HG02588 (cell line): ENCODE data around the gene GGCT.
"Not testable (repeated sequence)": the region's sequence is repeated elsewhere in the genome, so short reads cannot be mapped to it uniquely, and the experiment has no call there.

Source experiments
- ATAC-seq: cut with Tn5 transposase; IDR thresholded peaks from one replicate; pipeline ENCODE4 v1.9.1; 2021; ENCODE audit warnings: mild to moderate bottlenecking, moderate library complexity; ENCODE audit not compliant: unreplicated experiment

GGCT gene

DNA sequence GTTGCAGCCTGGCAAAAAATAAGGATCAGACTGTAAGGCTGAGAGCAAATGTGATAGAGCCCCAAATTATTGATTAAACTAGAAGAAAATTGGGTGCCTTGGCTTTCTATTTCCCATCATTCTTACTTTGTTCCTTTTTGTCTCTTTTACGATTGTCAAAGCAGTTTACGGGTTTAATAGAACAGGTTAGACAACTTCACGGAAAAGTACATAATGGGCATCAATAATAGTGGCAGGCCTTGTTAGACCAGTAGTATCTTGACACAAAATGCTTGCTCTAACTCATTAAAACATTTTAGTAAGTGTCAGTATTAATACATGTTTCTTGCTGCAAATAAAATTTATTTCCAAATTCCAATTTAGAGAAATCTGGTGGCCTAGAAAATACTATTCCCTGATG, 14.5 kb upstream of the GGCT start:
- no peak for ATAC-seq

DNA sequence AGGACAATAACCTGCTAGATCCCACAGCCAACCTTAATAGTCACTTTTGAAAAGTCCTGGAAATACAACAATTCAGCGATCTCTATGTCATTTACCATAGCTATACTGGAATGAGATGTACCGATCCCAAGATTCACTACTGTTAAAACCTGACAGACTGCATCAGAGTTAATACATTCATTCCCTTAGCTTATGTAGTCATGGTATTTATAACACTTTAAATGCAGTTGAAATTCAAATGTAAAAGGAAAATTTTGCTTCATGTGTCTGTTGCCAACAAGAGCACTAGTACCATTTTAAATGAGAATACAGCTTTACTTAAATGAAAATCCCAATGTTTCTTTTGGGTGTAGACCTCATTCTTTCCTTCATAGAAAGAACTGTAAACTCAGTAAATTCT, 11.1 kb upstream of the GGCT start:
- no peak for ATAC-seq

DNA sequence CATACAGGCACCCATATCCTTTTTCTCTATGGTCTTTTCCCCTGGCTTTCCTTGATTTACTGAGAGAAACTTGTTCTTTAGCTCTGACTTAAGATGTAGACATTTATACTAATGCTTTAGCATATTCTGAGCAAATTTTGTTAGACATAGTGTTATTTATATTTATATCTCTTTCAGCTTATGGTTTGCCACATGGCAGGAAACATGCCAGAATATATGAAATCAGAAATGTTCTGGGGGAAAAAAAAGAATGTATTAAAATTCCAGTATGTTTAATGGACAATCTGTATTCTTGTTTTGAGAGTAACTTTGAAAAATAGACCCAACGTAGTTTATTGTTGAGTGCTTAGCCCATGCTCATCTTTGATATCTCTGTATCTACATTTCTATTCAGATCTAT, 10.1 kb upstream of the GGCT start:
- no peak for ATAC-seq

DNA sequence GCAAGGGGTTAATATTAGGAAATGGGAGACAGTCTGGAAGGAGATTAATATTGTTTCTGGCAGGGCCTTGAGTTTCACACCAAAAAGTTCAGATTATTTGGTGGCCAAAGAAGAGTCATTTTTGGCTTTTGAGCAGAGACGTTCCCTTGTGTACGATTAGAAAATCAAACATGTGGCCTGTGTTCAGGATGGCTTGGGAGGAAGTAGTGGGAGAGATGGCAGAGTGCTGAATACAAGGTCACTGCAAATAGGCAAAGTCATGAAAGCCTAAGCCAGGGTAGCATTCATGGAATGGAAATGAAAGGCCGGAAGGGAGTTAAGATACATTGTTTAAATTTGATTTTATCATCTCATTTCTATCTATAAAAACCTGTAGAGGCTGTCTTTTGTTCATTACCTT, 9.5 kb upstream of the GGCT start:
- no peak for ATAC-seq

DNA sequence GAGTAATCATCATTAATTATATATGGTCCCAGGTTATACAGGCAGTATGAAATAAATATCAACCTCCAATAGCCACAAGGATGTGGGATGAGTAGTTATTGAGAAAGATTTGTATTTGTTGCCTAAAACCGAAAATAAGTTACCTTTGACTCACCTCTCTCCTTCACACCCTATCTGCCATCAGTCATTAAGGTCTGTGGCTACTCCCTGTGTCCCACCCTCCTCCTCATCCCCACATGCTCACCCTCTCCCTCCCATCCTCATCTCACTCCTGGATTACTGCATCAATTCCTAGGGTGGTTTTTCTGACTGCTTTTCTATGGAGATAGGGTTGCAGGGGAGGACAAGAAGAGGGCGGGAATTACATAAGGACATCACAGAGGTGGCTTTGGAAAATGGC, 9.1 kb upstream of the GGCT start:
- ATAC-seq = no peak

DNA sequence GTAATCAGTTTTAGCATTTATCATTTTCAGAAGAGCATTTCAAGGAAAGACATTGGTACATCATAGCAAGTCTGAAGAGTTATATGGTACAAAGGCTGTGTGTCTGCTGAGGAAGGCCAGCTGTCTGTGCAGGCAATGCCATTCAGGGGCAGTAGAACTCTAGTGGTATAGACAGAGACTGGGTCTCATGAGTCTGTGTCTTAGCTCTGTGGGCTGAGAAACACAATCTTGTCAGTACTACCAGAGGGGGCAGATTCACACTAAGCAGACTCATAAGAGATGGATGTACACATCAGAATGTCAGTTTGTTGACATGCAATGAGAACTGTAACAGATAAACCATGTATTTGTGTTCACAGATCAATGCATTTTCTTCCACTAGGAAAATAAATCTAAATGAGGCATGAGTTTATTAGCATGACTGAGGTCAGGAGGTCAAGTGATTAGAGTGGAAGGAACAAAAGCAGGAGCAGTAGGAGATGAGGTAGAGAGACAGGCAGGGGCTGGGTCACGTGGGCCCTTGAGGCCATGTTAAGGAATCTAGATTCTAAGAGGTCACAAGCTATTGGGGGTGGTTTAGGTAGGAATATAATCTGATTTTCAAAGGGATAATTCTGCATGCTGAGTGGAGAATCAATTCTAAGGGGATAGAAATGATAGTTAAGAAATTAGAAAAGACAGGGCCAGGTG, 7.5 kb upstream of the GGCT start:
- no peak for ATAC-seq

DNA sequence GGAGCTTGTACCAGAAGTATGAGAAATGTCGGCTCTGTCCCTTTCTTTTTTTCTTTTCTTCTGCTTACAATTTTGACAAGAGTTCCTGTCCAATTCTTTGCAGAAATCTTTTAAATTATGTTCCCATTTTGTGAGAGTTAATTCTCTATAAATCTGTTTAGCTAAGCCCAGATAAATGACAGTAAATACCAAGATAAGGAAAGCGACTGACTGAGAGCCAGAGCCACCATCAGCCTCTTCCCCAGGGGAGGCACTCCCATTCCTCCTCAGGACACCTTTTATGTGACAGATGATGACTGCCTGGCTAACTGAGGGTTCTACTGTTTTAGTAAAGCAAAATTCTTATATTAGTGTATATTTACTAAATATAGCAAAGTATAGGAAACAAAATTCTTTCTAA, 6.9 kb upstream of the GGCT start:
- no peak for ATAC-seq

DNA sequence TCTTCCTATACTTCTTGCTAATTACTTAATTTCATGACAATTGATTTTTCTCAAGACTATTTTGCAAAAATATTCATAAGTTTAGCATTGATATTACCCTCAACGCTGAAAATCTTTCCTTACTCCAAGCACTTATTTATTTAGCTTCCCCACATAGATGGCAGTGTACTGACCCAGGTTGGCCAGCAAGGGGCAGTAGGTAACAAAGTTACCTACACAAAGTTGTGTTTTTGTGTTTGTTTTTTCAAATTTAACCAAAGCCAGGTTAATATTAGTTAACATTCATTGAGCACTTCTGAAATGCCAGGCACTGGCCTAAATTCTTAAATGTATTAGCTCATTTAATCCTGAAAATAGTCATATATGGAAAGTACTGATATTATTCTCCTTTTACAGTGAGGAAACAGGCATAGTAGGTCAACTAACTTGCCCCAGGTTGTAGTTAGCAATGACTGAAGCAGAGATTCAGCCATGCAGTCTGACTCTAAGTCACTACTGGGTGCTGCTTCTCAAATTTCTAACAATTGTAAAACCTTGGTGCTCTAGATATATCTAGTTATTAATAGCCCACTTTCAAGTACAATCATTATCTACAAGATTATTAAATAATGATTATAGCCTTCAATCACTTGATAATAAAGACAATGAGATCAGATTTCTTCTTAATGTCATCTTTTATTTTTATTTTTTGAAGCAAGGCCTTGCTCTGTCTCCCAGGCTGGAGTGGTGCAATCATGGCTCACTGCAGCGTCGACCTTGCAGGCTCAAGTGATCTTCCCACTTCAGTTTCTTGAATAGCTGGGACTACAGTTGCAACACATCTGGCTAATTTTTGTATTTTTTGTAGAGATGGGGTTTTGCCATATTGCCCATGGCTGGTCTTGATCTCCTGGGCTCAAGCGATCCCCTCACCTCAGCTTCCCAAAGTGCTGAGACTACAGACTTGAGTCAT, 5.8 kb upstream of the GGCT start:
- ATAC-seq = no peak

DNA sequence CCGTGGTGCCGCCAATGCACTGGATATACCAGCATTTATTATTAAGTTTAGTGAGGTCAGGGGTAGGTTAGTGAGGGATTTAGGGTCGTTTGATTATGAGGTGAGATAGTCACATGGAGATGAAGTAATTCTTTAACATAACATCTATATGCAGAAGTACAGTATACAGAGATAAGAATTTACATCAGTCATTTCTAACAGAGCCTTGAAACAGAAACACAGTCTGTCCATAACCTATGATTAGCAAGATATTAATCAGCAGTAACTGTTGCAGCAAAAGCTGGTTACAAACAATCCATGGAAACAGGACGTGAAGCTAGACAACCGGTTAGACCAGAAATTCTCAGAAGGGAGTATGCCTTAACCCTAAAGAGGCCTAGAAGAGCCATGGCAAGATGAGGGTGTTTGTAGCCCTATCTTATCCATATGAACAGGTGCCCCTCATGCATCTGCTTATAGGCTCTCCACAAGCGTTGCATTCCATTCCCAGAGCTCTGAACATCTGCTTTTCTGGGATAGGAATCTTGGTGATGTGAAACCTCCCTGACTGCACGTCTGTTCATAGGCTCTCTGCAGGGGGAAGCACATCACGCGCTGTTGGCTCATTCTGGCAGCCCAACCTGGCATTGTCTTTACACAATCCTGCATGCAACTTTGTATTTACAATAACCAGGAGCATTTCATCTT, 4.7 kb upstream of the GGCT start:
- ATAC-seq = not testable (repeated sequence)

DNA sequence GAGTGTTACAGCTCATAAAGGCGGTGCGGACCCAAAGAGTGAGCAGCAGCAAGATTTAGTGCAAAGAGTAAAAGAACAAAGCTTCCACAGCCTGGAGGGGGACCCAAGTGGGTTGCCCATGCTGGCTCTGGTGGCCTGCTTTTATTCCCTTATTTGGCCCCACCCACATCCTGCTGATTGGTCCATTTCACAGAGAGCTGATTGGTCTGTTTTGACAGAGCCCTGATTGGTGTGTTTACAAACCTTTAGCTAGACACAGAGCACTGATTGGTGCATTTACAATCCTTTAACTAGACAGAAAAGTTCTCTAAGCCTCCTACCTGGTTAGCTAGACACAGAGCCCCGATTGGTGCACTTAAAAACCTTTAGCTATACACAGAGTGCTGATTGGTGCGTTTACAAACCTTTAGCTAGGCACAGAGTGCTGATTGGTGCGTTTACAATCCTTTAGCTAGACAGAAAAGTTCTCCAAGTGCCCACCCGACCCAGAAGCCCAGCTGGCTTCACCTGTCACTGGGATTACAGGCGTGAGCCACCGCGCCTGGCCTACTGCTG, 2.8 kb upstream of the GGCT start:
- ATAC-seq = not testable (repeated sequence)

DNA sequence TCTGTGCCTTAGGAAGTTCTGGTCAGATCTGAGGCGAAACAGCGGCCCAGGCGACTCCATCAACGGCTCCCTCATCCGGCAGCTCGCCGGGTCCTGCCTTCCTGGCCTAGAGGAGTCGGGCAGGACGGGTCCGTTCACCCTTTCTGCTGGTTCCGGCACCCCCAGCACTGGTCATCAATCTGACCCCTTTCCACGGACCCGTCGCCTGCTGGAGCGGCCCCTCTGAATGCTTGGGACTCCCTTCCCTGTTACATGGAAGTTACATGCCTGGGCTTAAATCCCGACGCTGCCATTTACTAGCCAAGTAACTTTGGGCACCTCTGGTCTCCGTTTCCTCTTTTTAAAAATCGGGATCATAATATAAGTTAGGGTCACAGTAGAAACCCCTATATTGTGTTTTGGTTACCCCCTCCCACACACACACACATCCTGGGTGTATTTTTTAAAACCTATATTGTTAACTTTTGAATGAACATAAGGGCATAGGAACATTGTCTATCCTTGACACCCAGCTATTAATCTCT, 607 bp upstream of the GGCT start:
- ATAC-seq = peak; percentile 8

DNA sequence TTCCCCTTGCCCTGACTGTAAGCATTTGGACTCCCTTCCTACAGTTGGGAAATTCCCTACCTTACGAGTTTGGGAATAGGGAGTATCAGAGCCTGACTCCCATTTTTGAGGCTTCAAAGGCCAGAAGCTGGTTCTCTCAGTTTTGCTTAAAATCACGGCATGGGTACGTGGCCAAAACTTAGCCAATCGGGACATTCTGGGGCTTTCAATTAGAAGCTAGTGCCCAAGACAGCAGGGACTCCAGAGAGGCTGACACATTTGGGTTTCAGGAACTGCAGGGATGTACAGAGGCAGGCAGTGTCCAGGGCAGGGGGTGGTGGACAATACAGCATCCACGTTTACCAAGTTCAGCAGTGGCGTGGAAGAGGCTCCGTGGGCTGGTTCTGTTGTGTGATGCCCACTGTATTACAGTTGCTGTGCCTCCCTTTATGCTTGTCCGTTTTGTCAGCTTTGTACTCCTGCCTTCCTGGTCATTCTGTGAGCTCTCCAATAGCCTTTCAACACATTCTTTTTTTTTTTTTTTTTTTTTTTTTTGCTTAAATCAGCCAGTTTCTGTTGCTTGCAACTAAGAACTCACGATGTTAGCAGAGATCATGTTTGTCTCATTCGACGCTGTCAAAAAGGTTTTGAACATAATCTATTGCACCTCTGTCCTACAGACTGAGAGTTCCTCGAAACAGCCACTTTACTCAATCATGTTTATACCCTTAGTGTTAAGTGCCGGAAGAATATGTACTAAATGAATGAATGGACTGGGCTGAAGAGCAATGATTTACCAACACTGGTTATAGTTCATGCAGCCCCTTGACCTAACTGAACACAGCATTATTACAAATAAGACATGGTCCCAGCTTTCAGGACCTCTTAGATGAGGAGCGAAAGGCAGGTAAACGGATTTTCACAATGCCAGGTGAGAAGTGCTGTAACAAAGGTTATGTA, 1.1 kb downstream of the GGCT start:
- no peak for ATAC-seq

DNA sequence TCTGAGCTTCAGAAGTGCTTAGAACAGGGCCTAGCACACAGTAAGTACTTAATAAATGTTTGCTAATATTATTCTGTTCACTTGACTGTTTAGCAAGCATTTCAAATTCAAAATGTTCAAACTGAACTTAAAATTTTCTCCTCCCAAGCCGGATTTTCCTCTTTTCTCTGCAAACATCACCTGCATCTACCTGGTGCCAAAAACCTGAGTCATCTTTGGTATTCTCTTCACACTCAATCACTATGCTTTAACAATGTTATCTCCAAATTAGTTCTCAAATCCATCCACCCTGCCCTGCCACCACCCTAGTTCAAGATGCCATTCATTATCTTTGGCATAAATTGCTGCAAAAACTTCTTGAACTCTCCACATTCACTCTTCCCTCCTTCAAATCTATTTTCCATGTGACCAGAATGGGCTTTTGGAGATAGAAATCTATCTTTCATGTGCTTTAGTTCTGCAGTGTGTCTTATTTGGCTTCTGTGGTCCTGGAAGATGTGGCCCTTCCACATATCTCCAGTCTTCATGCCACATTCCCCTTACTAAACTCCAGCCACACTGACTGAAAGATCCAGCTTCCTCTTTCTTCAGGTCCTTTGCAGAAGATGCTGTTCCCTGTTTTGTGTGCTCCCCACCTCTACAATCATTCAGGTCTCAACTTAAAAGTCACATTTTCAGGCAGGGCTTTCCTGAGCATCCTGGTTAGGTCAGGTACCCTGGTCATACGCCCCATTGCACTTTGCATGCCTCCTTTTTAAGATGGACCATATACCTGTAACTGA, 2.0 kb downstream of the GGCT start:
- no peak for ATAC-seq

DNA sequence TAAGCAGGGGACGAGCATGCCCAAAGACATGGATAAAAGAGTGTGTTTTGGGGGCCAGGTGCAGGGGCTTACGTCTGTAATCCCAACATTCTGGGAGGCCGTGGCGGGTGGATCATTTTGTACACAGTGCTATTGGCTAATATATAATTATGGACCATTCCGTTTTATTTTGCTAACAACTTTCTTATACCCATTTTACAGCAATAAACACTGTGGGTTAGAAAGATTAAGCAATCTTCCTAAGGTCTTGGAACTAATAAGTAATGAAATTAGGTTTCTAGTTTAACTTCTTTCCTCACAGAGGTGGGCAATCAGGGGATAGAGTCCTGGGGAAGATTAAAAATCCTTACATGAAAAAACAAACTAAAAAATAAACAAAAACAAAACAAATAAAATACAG, 3.4 kb downstream of the GGCT start:
- ATAC-seq = no peak

DNA sequence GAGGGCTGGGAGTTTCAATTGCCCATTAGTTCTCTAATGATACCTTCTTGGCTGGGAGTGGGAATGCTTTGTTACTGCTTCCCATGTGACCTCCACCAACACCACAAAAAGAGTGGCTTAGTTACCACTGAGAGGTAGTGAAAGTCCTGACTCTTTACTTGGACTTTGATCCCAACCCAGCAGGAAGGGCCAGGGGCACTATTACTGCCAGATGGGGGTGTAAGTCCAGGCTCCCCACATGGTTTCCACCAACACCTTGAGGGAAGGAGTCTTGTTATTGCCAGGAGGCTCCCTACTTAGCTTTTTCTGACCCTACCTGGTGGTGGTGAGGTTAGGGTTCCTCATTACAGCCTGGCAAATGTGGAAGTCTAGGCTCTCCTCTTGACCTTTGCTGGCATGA, 11.4 kb downstream of the GGCT start:
- ATAC-seq = no peak

DNA sequence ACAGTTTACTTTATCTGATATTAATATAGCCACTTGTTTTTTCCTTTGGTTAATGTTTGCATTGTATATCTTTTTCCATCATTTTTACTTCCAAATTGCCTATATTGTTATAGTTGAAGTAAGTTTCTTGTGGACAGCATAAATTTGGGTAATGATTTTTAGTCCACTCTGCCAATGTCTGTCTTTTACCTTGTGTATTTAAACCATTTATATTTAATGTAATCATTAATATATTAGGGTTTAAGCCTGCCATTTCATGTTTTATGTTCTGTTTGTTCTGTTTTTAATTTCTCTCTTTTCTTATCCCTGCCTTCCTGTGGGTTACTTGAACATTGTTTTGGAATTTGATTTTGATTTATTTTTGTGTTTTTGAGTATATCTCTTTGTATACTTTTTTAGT, 13.2 kb downstream of the GGCT start:
- no peak for ATAC-seq

DNA sequence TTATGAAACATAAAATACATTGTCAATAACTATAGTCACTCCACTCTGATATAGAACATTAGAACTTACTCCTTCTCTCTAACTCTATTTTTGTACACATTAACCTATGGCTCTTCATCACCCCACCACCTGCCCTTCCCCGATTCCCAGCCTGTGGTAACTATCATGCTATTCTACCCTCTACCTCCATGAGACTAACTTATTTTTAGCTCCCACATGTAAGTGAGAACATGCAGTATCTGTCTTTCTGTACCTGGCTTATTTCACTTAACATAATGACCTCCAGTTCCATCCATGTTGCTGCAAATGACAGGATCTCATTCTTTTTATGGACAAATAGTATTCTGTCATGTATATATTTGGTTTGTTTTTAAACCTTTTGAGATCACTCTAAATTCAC, 17.3 kb downstream of the GGCT start:
- ATAC-seq = no peak

DNA sequence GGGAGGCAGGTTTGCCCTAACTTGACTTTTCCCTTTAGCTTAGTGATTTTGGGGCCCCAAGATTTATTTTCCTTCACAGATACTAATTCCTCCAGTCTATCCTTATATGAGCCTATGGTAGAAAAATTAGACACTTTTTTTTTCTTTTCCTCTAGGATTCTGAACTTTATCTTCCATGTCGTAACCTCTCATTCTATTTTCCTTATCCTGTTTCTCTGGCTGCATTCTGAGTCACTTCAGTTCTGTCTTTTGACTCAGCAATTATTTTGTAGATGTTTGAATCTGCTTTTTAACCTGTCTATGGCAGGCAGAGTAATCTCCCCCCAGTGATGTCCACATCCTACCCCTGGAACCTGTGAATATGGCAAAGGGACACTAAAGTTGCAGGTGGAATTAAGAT, 19.0 kb downstream of the GGCT start:
- no peak for ATAC-seq

DNA sequence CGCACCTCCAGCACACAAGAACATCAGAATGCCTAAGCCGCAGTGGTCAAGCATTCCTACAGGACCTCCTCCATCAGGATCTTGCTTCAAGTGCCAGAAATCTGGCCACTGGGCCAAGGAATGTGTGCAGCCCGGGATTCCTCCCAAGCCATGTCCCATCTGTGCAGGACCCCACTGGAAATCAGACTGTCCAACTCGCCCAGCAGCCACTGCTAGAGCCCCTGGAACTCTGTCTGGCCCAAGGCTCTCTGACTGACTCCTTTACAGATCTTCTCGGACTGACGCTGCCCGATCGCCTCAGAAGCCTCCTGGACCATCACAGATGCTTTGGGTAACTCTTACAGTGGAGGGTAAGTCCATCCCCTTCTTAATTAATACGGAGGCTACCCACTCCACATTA, 23.2 kb downstream of the GGCT start:
- ATAC-seq = not testable (repeated sequence)
